Measurements from ENCODE around the gene SLC22A23.
A peak's percentile ranks its signal among the peaks of the same experiment; 100 is the strongest.

The SLC22A23 gene

DNA sequence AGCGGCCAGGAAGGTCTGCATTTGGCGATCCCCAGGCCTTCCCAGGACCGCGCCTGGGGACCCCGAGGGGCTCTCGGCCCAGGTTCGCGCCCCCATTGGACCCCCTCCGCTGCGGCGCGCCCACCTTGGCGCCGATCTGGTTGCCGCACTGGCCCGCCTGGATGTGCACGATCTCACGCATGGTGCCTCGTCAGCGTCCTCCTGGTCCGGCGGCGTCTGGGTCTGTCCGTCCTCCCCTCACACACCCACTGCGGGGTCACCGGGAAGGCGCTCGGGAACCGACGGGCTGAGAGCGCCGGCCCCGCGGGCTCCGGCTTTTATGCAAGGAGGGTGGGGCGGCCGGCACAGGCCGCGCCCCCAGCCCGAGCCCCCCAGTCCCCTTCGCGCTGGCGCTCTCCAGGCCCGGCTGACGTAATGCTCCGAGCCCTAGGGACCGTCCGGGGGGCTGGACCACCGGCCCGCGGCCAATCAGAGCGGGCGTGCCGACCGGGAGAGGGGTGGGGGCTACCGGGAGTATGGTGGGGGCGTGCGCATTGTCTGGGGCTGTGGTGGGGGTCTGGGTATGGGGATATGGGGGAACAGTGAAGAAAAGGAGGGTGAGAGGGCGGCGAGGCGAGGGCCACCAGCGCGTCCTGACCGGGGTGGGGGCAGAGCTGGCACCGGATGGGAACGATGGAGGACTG lies 229.3 kb downstream of the SLC22A23 start, which contains the start of gene TUBB2B:
TUBB2B (minus strand) TSS at position 291 of the 683 bp plus-strand sequence; CDS start at position 181, 110 bp downstream.
- peak within 1 kb of the TSS; percentile 69 for H3K27ac ChIP-seq (ENCODE audit: low read length)
- peak within 1 kb of the TSS; percentile 97 for H3K4me3 ChIP-seq (ENCODE audit: low read length)
- peaks cover 28% of the 10 kb centered on the region for H3K27me3 ChIP-seq (ENCODE audit: control insufficient read depth, insufficient read depth, low read length)
- H3K9ac ChIP-seq (ENCODE audit: low read length), result peak within 1 kb of the TSS; percentile 92
- H3K9me3 ChIP-seq (ENCODE audit: control insufficient read depth, low read depth, low read length), result no peaks in the 10 kb centered on the region
- H3K36me3 ChIP-seq (ENCODE audit: control insufficient read depth, low read depth, low read length), result peaks cover 22% of the 10 kb centered on the region
- H3K4me1 ChIP-seq (ENCODE audit: control insufficient read depth, low read depth, low read length), result peaks cover 23% of the 10 kb centered on the region

DNA sequence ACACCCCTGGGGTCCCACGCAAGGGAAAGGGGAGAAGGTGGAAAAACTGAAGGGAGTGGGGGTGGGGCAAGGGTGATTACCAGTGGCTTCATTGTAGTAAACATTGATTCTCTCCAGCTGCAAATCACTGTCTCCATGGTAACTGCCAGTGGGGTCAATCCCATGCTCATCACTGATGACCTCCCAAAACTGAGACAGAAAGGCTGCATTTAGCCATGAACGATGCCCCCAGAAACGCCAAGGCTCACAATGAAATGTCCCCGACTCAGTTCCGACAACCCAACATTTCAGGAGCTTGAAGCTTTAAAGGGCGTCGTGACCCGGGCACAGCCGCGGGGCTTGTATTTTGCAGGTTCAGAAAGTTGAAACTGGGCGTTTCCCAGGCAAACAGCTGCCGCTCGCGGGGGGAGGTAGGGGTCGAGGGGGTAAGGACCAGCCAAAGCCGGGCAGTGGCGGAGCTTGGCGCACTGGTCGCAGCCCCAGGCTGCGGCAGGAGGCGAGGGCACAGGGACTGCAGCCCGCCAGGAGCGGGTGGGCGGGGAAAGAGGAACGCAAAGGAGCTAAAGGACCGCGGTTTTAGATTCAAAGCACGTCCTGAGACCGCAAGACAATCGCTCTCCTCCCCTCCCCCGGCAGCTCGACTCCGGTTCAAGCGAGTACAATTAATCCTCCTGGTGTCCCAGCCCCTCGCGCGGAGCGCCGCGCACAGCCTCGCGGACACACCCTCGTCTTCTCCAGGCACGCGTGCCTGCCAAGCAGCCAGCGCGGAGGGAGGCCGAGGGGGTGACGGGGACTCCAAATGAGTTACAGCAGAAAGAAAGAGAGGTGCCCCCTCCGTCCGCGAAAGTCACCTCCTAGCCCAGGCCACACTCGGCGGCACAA lies 230.1 kb downstream of the SLC22A23 start:
- peak overlapping the region; percentile 69 for H3K27ac ChIP-seq (ENCODE audit: low read length)
- H3K9me3 ChIP-seq (ENCODE audit: control insufficient read depth, low read depth, low read length), result no peaks in the 10 kb centered on the region
- peaks cover 19% of the 10 kb centered on the region for H3K4me1 ChIP-seq (ENCODE audit: control insufficient read depth, low read depth, low read length)
- peaks cover 22% of the 10 kb centered on the region for H3K36me3 ChIP-seq (ENCODE audit: control insufficient read depth, low read depth, low read length)
- H3K27me3 ChIP-seq (ENCODE audit: control insufficient read depth, insufficient read depth, low read length), result peaks cover 23% of the 10 kb centered on the region
- H3K4me3 ChIP-seq (ENCODE audit: low read length), result peak overlapping the region; percentile 97
- H3K9ac ChIP-seq (ENCODE audit: low read length), result peak overlapping the region; percentile 92

DNA sequence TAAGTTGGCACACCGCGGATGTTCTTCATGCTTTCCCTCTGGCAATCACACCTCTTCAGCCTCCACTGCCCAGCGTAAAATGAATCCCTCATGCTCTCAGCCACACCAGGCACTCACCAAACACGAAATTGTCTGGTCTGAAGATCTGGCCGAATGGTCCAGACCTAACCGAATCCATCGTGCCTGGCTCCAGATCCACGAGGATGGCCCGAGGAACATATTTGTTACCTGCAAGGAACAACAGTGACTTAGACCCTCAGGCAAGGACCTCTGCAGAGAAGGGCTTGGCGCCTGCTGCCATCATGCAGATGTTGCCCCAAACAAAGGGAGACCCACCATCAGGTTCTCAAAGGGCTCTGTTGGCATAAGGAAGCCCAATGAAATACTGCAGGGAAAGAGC lies 230.8 kb downstream of the SLC22A23 start:
- H3K36me3 ChIP-seq (ENCODE audit: control insufficient read depth, low read depth, low read length), result peaks cover 22% of the 10 kb centered on the region
- peak overlapping the region; percentile 92 for H3K9ac ChIP-seq (ENCODE audit: low read length)
- H3K9me3 ChIP-seq (ENCODE audit: control insufficient read depth, low read depth, low read length), result no peaks in the 10 kb centered on the region
- H3K4me1 ChIP-seq (ENCODE audit: control insufficient read depth, low read depth, low read length), result peaks cover 22% of the 10 kb centered on the region
- peak overlapping the region; percentile 97 for H3K4me3 ChIP-seq (ENCODE audit: low read length)
- H3K27ac ChIP-seq (ENCODE audit: low read length), result no peak overlapping the region
- H3K27me3 ChIP-seq (ENCODE audit: control insufficient read depth, insufficient read depth, low read length), result peaks cover 23% of the 10 kb centered on the region

DNA sequence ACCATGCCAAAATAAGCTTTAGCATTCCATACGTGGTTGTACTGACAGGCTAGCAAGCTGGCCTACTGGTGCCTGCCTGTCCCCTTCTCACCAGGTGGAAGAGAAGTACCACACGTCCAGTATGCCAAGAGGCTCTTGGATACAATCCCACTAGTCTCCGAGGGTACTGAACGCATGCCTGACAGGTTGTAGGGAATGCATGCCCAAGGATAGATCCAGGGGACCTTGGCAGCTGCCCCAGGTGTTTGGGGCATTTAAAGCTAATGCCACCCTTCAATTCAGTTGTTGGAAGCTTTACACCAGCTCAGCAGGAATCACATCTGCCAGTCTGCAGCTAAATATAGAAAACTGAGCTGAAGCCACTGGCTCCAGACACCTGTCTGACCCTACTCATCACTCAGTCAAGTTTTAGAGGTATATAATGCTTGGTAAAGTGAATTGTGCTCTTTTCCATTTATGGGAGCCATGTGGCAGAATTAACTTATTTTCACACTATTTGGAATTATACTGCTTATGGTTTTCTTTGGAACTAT lies 234.3 kb downstream of the SLC22A23 start:
- H3K9me3 ChIP-seq (ENCODE audit: control insufficient read depth, low read depth, low read length), result no peaks in the 10 kb centered on the region
- H3K36me3 ChIP-seq (ENCODE audit: control insufficient read depth, low read depth, low read length), result peaks cover 22% of the 10 kb centered on the region
- no peaks in the 10 kb centered on the region for H3K27me3 ChIP-seq (ENCODE audit: control insufficient read depth, insufficient read depth, low read length)
- peaks cover 13% of the 10 kb centered on the region for H3K4me1 ChIP-seq (ENCODE audit: control insufficient read depth, low read depth, low read length)
- H3K9ac ChIP-seq (ENCODE audit: low read length), result no peak overlapping the region
- H3K27ac ChIP-seq (ENCODE audit: low read length), result no peak overlapping the region
- no peak overlapping the region for H3K4me3 ChIP-seq (ENCODE audit: low read length)

DNA sequence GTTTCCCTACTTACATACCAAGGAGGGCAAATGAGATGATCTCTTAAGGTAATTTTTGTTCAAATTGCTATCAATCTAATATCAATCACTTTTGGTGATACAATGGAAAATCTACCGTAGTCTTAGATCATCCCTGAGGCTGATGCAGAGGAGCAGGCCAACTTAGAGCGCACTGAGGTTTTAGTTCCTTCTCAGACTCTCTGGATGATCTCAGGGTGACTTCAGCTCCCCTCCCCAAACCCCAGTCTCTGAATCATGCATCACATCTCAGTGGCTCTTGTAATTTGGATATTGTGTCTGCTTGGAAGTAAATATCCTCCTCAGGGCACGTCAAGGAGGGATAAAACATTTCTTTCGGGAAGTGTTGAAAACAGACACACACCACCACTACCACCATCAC lies 235.3 kb downstream of the SLC22A23 start:
- Histone ChIP-seq H3K27me3 (ENCODE audit: control insufficient read depth, insufficient read depth, low read length) (no peaks in the 10 kb centered on the region), H3K27ac (ENCODE audit: low read length) (no peak overlapping the region), H3K4me1 (ENCODE audit: control insufficient read depth, low read depth, low read length) (peaks cover 13% of the 10 kb centered on the region), H3K9ac (ENCODE audit: low read length) (no peak overlapping the region), H3K4me3 (ENCODE audit: low read length) (no peak overlapping the region), H3K9me3 (ENCODE audit: control insufficient read depth, low read depth, low read length) (no peaks in the 10 kb centered on the region), H3K36me3 (ENCODE audit: control insufficient read depth, low read depth, low read length) (peaks cover 22% of the 10 kb centered on the region)

DNA sequence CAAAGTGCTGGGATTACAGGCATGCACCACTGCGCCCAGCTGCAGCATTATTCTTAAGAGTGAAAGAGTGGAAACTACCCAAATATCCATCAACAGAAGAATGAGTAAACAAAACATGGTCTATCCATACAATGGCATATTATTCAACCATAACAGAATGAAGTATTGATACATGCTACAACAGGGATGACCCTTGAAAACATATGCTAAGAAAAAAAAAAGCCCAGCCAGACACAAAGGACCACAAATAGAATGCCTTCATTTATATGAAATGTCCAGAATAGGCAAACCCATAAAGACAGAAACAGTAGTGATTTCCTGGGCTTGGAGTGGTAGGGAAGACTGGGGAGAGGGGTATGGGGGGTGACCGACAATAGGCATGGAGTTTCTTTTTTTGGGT lies 236.5 kb downstream of the SLC22A23 start:
- no peak overlapping the region for H3K27ac ChIP-seq (ENCODE audit: low read length)
- no peaks in the 10 kb centered on the region for H3K27me3 ChIP-seq (ENCODE audit: control insufficient read depth, insufficient read depth, low read length)
- no peak overlapping the region for H3K4me3 ChIP-seq (ENCODE audit: low read length)
- H3K9me3 ChIP-seq (ENCODE audit: control insufficient read depth, low read depth, low read length), result no peaks in the 10 kb centered on the region
- peaks cover 8% of the 10 kb centered on the region for H3K4me1 ChIP-seq (ENCODE audit: control insufficient read depth, low read depth, low read length)
- peaks cover 14% of the 10 kb centered on the region for H3K36me3 ChIP-seq (ENCODE audit: control insufficient read depth, low read depth, low read length)
- no peak overlapping the region for H3K9ac ChIP-seq (ENCODE audit: low read length)

Measured in iPS-18a (cell line).